Psoas muscle (tissue), 8 donors: ENCODE data around the gene GNG7. TPM values are rescaled to one million over a fixed set of nuclear protein-coding genes. Genes with fewer than 3 reads are reported as not detected.

Source experiments
- ATAC-seq, 4 donors: fragments of 200-7000 bp; cut with Tn5 transposase; one replicate each; pipeline ENCODE4 v1.9.1; 2020; ENCODE audit warnings: moderate library complexity in 3 of 4, mild to moderate bottlenecking in 2 of 4
- DNase-seq, 2 donors: peaks; one replicate each; pipeline ENCODE4 v3.0.0-alpha.2; 2020
- H3K27ac ChIP-seq: fragments of 200-600 bp; one replicate; pipeline ENCODE4 v1.8.0; 2022
- H3K27me3 ChIP-seq, 3 donors: fragments of 200-600 bp in 1 of 3; one replicate each; pipeline versions ENCODE4 v1.6.1 to v1.8.0; 2013 to 2022; ENCODE audit warnings: low read length in 2 of 3, mild to moderate bottlenecking in 2 of 3, moderate library complexity in 1 of 3; ENCODE audit not compliant: insufficient read depth in 3 of 3
- H3K36me3 ChIP-seq, 2 donors: fragments of 200-600 bp in 1 of 2; one replicate each; pipeline versions ENCODE4 v1.6.1 to v1.8.0; 2013 to 2022; ENCODE audit warnings: low read depth in 1 of 2, mild to moderate bottlenecking in 1 of 2, moderate library complexity in 1 of 2; ENCODE audit not compliant: insufficient read depth in 1 of 2
- H3K4me1 ChIP-seq: fragments of 200-600 bp; one replicate; pipeline ENCODE4 v1.8.0; 2022
- H3K4me3 ChIP-seq: fragments of 200-600 bp; one replicate; pipeline ENCODE4 v1.8.0; 2022; ENCODE audit warnings: mild to moderate bottlenecking
- H3K9me3 ChIP-seq: fragments of 200-600 bp; one replicate; pipeline ENCODE4 v1.8.0; 2022
- WGBS, 3 donors: extraction: QIAGEN DNeasy Blood & Tissue Kit; methylation state at CpG; one replicate each; pipeline versions ENCODE4 v1.1.6 to v1.1.7; 2013; 5-methylcytosine and 5-hydroxymethylcytosine counted together
- intact Hi-C, 2 donors: fragments of 100-400 bp; cut with DNase I; formaldehyde crosslinking; loops; one replicate each; pipeline versions ENCODE4 v1.11.0 to v1.14.2; 2022
- polyA plus RNA-seq, 3 donors: library from polyadenylated mRNA; stranded (reverse); fragments of 200-250 nt; gene quantifications; one replicate each; pipeline ENCODE4 v1.2.3, GENCODE V29; 2013
- total RNA-seq, 4 donors: library from RNA; stranded (reverse); fragmentation: NEBNext Ultra II Directional in 2 of 4; extraction: Animal tissue kit (Norgen Biotek cat#: 25700) in 2 of 4; gene quantifications; one replicate each; pipeline versions ENCODE4 v1.2.1 to v1.2.4, GENCODE V29; 2021 to 2023
- TF ChIP-seq, protein P1 (sequence below): fragments of 200-600 bp; IDR thresholded peaks from one replicate; pipeline ENCODE4 v1.8.0; 2022; ENCODE audit warnings: antibody characterized with exemption
- donor health status: healthy with polysubstance abuse.
- donor health status: DM: no; HTN: no; CAD: no; lungs with moderate emphysema.
- donor health status: Bipolar disorder and iron deficiency.
- donor health status: healthy.
- donor health status: DM: yes; HTN: yes; CAD: no.
- donor health status: DM: no; HTN: no; CAD: no.
- donor health status: DM: no; HTN: no; CAD: no.
- donor health status: DM: yes; HTN: yes; CAD: no.

The GNG7 gene
- total and polyA plus RNA-seq, 7 donors, result 0.48 to 5.4 (median 1.2) TPM

DNA sequence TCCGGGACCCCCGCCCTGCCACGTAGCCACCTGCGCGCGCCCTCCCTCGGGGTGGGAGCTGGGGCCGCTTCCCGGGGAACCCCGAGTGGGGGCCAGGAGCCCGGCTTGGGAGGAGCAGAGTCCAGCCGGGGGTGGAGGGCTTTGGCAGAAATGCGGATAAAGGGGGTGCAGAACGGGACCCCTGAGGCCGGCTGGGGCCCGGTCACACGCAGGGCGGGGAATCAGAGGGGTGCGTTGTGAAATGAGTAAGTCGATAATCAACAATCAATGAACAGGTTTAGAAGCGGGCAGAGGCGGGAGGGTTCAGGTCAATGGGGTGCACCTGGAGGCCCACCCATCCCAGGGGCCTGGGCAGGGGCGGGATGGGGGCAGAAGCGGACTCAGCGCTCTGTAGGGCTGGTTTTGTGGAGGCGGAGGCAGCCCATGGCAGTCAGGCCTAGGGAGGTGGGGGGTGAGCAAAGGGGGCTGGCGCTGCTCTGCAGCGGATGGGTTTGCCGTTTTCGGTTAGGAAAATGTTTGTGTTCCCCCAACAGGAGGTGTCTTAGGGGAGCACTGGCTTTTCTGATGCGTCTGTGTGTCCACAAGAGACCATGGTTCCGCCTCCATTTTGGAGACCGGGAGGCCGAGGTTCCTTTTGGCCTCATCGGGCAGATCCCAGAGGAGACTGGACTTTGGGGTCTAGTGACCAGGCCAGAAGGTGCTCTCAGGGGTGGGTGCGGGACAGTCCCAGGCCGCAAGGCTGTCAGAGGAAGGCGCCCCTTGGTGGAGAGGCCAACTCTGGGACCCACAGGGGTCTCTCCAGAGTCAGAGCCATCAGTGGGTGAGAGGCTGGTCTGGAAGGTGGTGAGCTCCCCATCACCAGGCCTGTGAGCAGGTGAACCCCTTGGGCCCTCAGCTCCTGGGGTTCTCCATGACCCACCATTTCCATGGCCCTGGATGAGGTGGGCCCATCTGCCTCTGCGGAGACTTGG, 19.4 kb upstream of the GNG7 start:
- ATAC-seq, result no peak
- intact Hi-C loops, result no loop called here
- peaks cover 0 to 75% (median 25%) of the 10 kb centered on the region in 3 donors for H3K27me3 ChIP-seq
- no peak overlapping the region for H3K27ac ChIP-seq
- H3K4me3 ChIP-seq, result peak overlapping the region; percentile 38
- H3K36me3 ChIP-seq, result no peaks in the 10 kb centered on the region
- DNase-seq, result no peak
- TF ChIP-seq, protein P1, sequence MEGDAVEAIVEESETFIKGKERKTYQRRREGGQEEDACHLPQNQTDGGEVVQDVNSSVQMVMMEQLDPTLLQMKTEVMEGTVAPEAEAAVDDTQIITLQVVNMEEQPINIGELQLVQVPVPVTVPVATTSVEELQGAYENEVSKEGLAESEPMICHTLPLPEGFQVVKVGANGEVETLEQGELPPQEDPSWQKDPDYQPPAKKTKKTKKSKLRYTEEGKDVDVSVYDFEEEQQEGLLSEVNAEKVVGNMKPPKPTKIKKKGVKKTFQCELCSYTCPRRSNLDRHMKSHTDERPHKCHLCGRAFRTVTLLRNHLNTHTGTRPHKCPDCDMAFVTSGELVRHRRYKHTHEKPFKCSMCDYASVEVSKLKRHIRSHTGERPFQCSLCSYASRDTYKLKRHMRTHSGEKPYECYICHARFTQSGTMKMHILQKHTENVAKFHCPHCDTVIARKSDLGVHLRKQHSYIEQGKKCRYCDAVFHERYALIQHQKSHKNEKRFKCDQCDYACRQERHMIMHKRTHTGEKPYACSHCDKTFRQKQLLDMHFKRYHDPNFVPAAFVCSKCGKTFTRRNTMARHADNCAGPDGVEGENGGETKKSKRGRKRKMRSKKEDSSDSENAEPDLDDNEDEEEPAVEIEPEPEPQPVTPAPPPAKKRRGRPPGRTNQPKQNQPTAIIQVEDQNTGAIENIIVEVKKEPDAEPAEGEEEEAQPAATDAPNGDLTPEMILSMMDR, result no peak
- 36 to 45% (median 40%) methylated on average over 35 to 39 of the region's 39 CpGs for WGBS, 3 donors
- no peaks in the 10 kb centered on the region for H3K9me3 ChIP-seq
- H3K4me1 ChIP-seq, result no peaks in the 10 kb centered on the region

DNA sequence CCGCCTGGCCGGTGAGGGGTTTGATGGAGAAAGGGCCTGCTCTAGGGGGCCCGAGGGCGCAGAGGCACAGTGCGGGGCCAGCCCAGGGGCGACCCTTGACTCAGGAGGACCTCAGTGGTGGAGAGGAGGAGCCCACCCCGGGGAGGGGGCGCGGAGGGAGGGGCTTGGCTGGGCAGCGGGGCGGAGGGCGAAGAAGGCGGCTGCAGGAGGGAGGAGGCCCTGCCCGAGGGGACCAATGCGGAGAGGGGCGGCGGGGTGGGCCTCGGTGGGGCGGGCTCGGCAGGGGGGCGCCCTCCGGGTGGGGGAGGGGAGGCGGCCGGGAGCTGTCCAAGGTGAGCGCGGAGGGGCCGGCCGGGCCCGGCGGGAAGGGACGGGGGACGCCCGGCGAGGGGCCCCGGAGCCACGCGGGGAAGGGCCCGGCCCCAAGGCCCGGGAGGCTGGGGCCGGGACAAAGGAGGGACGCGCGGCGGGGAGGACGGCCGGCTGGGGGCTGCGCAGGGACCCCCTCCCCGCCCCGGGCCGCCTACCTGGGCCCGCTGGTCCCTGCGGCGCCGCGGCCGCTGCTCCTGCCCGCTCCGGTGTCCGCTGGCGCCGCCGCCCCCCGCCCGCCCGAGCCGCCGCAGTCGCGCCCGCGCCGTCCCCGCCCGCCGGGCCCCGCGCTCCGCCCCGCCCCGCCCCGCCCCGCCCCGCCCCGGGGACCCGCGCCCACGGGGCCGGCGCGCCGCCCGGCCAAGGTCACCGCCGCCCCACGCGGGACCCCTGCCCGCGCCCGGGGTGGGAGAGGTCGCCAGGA, 18.5 kb upstream of the GNG7 start, which contains the start of gene DIRAS1:
Gene DIRAS1, minus strand, starts transcription at position 596 of the 793 bp plus-strand sequence. CDS start 3,566 bp downstream, outside the sequence.
- Histone ChIP-seq H3K27me3 (peaks cover 0 to 73% (median 24%) of the 10 kb centered on the region in 3 donors), H3K36me3 (no peaks in the 10 kb centered on the region), H3K4me1 (no peaks in the 10 kb centered on the region), H3K9me3 (no peaks in the 10 kb centered on the region), H3K4me3 (peak within 1 kb of the TSS; percentile 38), H3K27ac (no peak within 1 kb of the TSS)
- intact Hi-C loops, result no loop called here
- 0 to 3% (median 2%) methylated on average over 25 to 91 of the region's 100 CpGs for WGBS, 3 donors
- TF ChIP-seq, protein P1, result no peak
- DNase-seq (peak in 1 of 2 donors; percentile 16), ATAC-seq (no peak)

DNA sequence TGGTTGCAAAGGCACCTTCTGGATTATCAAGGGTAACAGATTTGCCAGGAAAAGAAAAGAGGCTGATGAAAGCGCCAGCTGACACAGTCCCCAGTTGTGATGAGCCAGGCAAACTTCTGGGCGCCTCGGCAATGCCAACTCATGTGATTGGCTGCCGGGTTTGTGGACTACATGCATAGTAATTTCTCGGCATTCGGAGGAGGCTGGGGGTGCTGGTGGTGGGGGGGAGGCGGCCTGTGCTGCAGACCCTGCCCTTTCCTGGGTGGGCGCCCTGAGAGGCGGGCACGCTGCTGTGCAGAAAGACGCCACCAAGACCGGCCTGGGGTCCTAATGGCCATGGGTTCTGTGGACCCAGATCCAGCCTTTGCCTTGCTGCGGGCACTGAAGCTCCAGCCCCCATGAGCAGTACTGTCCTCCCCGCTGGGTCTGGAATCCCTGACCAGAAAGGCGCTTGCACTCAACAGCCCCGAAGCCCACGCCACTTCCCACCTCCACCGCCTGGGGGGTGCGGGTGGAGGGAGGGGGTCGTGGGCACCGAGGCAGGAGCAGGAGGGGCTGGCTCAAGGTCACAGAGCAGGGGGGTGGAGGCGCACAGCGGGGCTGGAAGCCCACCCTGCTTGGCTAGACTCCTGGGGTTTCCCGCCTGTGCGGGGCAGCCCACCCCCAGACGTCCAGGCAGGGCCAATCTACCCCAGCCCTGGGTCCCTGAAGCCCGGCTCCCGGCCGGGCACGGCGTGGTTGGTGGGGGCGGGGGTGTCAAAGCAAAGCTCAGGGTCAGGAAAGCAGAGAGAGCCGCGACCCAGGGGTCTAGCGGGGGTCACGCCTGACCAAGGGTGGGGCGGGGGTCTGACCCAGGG, 17.7 kb upstream of the GNG7 start:
- no peak overlapping the region for H3K27ac ChIP-seq
- H3K27me3 ChIP-seq, result peaks cover 0 to 68% (median 27%) of the 10 kb centered on the region in 3 donors
- peak overlapping the region; percentile 34 for H3K4me3 ChIP-seq
- ATAC-seq (peak in 1 of 4 donors; percentile 25), DNase-seq (no peak)
- WGBS, 3 donors, result 2 to 5% (median 3%) methylated on average over 31 to 37 of the region's 37 CpGs
- intact Hi-C loops, result no loop called here
- H3K4me1 ChIP-seq, result no peaks in the 10 kb centered on the region
- H3K36me3 ChIP-seq, result no peaks in the 10 kb centered on the region
- TF ChIP-seq, protein P1, result no peak
- peaks cover 4% of the 10 kb centered on the region for H3K9me3 ChIP-seq

DNA sequence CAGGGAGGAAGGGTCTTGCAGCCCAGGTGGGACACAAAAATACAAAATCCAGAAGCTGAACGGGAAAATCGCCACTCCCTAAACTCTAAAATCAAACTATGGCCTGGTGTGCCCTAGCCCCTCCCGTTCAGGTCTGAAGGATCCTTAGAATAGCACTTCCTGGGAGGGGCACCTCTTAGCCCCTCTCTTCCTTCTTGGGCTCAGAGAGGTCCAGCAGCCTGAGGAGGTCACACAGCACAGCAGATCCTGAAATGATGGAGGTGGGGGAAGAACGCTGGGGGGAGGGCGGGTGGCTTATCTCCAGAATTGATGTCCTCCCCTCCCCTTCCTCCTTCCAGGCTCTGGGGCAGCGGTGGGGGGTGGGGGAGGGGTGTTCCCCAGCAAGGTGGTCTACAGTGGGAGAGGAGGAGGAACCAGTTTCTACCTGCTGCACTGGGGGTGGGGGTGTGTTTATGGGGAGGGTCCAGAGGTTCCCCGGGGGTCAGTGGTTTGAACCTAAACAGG, 16.8 kb upstream of the GNG7 start:
- no peak overlapping the region for H3K4me3 ChIP-seq
- peaks cover 0 to 64% (median 30%) of the 10 kb centered on the region in 3 donors for H3K27me3 ChIP-seq
- ATAC-seq (no peak), DNase-seq (no peak)
- no peaks in the 10 kb centered on the region for H3K4me1 ChIP-seq
- peaks cover 5% of the 10 kb centered on the region for H3K9me3 ChIP-seq
- intact Hi-C loops, result no loop called here
- TF ChIP-seq, protein P1, result no peak
- H3K36me3 ChIP-seq, result no peaks in the 10 kb centered on the region
- no peak overlapping the region for H3K27ac ChIP-seq
- 40 to 51% (median 51%) methylated on average over 6 of the region's 7 CpGs for WGBS, 3 donors
